Aorta (tissue), 5 donors: Measurements from ENCODE around the gene NFX1. TPM values are rescaled to one million over a fixed set of nuclear protein-coding genes. Genes with fewer than 3 reads are reported as not detected.
A peak's percentile ranks its signal among the peaks of the same experiment; 100 is the strongest.
"Not testable (repeated sequence)": the region's sequence is repeated elsewhere in the genome, so short reads cannot be mapped to it uniquely, and the experiment has no call there.

Source experiments
- ATAC-seq: fragments of 200-7000 bp; cut with Tn5 transposase; one replicate; pipeline ENCODE4 v1.9.1; 2022; ENCODE audit warnings: moderate library complexity; ENCODE audit not compliant: low FRiP score
- DNase-seq, 2 donors: peaks; one replicate each; pipeline ENCODE4 v3.0.0-alpha.2; 2020
- H3K27ac ChIP-seq, 2 donors: one replicate each; pipeline ENCODE4 v1.5.1; 2013; ENCODE audit warnings: low read length in 2 of 2, mild to moderate bottlenecking in 2 of 2, moderate library complexity in 2 of 2, control low read depth in 1 of 2, inconsistent platforms in 1 of 2, low read depth in 1 of 2
- H3K27me3 ChIP-seq, 2 donors: one replicate each; pipeline ENCODE4 v1.6.1; 2013; ENCODE audit warnings: control low read depth in 1 of 2, low read length in 1 of 2, mild to moderate bottlenecking in 1 of 2, moderate library complexity in 1 of 2; ENCODE audit not compliant: insufficient read depth in 2 of 2, control insufficient read depth in 1 of 2
- H3K36me3 ChIP-seq, 2 donors: one replicate each; pipeline ENCODE4 v1.6.1; 2013; ENCODE audit warnings: control low read depth in 1 of 2, low read length in 1 of 2, mild to moderate bottlenecking in 1 of 2; ENCODE audit not compliant: insufficient read depth in 2 of 2, control insufficient read depth in 1 of 2
- H3K4me1 ChIP-seq, 2 donors: one replicate each; pipeline ENCODE4 v1.6.1; 2013; ENCODE audit warnings: low read length in 2 of 2, control low read depth in 1 of 2, mild to moderate bottlenecking in 1 of 2, moderate library complexity in 1 of 2; ENCODE audit not compliant: insufficient read depth in 2 of 2, control insufficient read depth in 1 of 2
- H3K4me3 ChIP-seq, 2 donors: one replicate each; pipeline ENCODE4 v1.5.1; 2013; ENCODE audit warnings: low read length in 2 of 2, control low read depth in 1 of 2, mild to moderate bottlenecking in 1 of 2
- H3K9me3 ChIP-seq: one replicate; pipeline ENCODE4 v1.6.1; 2013; ENCODE audit warnings: mild to moderate bottlenecking, low read length; ENCODE audit not compliant: control insufficient read depth
- WGBS, 2 donors: extraction: QIAGEN DNeasy Blood & Tissue Kit; methylation state at CpG; one replicate each; pipeline ENCODE4 v1.1.7; 2013; 5-methylcytosine and 5-hydroxymethylcytosine counted together
- intact Hi-C, 2 donors: fragments of 100-400 bp; cut with DNase I; formaldehyde crosslinking; loops; one replicate each; pipeline versions ENCODE4 v1.14.2 to v1.15.0; 2022
- polyA plus RNA-seq, 2 donors: library from polyadenylated mRNA; stranded (reverse); fragments of 200-250 nt; gene quantifications; one replicate each; pipeline ENCODE4 v1.2.3, GENCODE V29; 2013
- total RNA-seq, 2 donors: library from RNA; stranded (reverse); fragmentation: NEBNext Ultra II Directional; extraction: Animal tissue kit (Norgen Biotek cat#: 25700); gene quantifications; one replicate each; pipeline ENCODE4 v1.2.1, GENCODE V29; 2021
- donor health status: healthy with polysubstance abuse.
- donor health status: Bipolar disorder and iron deficiency.
- donor health status: DM: no; HTN: no; CAD: no.
- donor health status: DM: no; HTN: no; CAD: no.
- donor health status: DM: yes; HTN: yes; CAD: no.

Gene NFX1
- total and polyA plus RNA-seq, 4 donors, result 21.4 to 38.3 (median 29.7) TPM

GRCh38 chr9:33380390-33381094, 90.2 kb downstream of the NFX1 start:
- no peak overlapping the region for H3K4me3 ChIP-seq
- no peak overlapping the region for H3K27ac ChIP-seq
- no peaks in the 10 kb centered on the region for H3K4me1 ChIP-seq
- H3K9me3 ChIP-seq, result no peaks in the 10 kb centered on the region
- no peaks in the 10 kb centered on the region for H3K36me3 ChIP-seq
- 93% methylated on average over 5 of the region's 5 CpGs for WGBS, 2 donors
- peak in 1 of 2 donors; percentile 33 for DNase-seq
- intact Hi-C loops, result no loop called here
- no peaks in the 10 kb centered on the region for H3K27me3 ChIP-seq
- no peak for ATAC-seq

DNA sequence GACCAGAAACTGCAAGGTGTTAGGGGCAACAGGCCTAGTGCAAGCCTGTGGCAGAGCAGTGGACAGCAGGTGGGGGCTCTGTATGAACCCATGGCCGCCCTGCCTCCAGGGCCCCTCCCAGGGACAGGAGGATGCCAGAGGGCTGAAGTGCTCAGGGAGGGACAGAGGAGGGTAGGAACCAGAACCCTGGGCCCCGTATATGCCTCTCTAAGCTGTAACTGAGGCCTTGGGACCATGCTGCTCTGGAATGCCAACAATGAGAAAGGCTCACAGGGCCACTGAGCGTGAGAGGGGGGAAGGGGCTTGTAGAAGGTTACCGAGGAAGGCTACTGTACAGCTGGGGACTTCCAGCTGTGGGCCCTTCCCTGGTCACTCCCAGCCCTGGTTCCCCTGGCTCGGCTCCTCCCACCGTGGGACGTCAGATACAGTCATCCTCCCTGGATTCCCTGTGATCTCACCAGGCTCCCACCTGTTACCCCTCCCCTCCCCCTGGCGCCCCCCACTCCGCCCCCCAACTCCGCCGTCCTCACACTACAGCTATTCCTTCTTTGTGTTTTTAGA, 91.0 kb downstream of the NFX1 start:
- no peaks in the 10 kb centered on the region for H3K36me3 ChIP-seq
- ATAC-seq (no peak), DNase-seq (peak in 1 of 2 donors; percentile 54)
- no peaks in the 10 kb centered on the region for H3K4me1 ChIP-seq
- no peaks in the 10 kb centered on the region for H3K9me3 ChIP-seq
- no peak overlapping the region for H3K27ac ChIP-seq
- H3K4me3 ChIP-seq, result no peak overlapping the region
- no peaks in the 10 kb centered on the region for H3K27me3 ChIP-seq
- intact Hi-C loops, result no loop called here
- WGBS, 2 donors, result 57 to 65% methylated on average over 11 of the region's 11 CpGs

- H3K27ac ChIP-seq, H3K9me3 ChIP-seq, intact Hi-C loops, H3K27me3 ChIP-seq, H3K4me3 ChIP-seq, H3K4me1 ChIP-seq, H3K36me3 ChIP-seq, ATAC-seq: not testable (repeated sequence)
- WGBS, 2 donors, result 64 to 71% methylated on average over 10 of the region's 10 CpGs
- DNase-seq, result peak in 1 of 2 donors; percentile 23
Observed at GRCh38 chr9:33382397-33382796, 92.1 kb downstream of the NFX1 start.

DNA sequence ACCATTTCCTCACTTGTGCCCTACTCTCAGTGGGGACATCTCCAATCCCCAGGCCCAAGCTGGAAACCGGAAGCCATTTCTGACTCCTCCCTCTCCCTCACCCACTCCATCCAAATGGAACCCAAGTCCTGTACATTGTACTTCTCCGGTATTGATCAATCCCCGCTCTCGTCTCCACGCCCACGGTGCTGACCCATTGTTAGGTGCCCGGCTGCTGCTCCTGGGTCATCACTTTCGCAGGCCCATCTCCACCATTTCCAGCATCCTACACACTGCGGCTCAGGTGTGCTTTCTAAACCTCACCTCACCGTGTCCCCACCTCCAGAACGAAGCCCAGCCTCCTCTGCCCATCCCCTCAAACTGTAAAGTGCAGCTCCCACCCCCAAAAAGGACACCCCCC, 93.1 kb downstream of the NFX1 start:
- H3K4me3 ChIP-seq, ATAC-seq, H3K4me1 ChIP-seq, H3K9me3 ChIP-seq, H3K27me3 ChIP-seq, intact Hi-C loops, H3K27ac ChIP-seq, H3K36me3 ChIP-seq: not testable (repeated sequence)
- peak in 1 of 2 donors; percentile 20 for DNase-seq
- WGBS, 2 donors, result 96% methylated on average over 11 of the region's 11 CpGs

DNA sequence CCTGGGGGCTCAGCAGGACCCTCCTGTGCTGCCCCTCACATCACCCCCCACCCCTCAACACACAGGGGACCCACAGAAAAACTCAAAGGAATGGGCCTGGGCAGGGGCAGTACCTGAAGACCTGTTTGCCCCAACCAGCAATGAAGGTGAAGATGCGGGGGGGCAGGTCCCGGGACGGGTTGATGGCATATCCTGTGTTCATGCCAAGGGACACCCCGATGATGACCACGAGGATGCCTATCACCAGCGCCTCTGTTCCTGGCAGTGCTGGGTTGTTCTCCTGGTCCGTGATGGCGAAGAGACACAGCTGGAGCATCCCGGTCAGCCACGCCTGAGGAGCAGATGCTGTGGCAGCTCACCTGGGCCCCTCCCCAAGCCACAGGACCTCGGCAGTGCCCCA, 95.2 kb downstream of the NFX1 start:
- H3K27me3 ChIP-seq, ATAC-seq, H3K4me1 ChIP-seq, H3K36me3 ChIP-seq, H3K9me3 ChIP-seq, H3K4me3 ChIP-seq, intact Hi-C loops, H3K27ac ChIP-seq: not testable (repeated sequence)
- peak; percentile 18 to 39 for DNase-seq
- WGBS, 2 donors, result 94 to 95% methylated on average over 11 of the region's 11 CpGs

- intact Hi-C loops, result not testable (repeated sequence)
Observed at GRCh38 chr9:33385979-33386640, 95.8 kb downstream of the NFX1 start.

GRCh38 chr9:33386641-33386996, 96.3 kb downstream of the NFX1 start:
- H3K4me3 ChIP-seq, H3K27ac ChIP-seq, intact Hi-C loops, H3K4me1 ChIP-seq, H3K27me3 ChIP-seq, H3K36me3 ChIP-seq, H3K9me3 ChIP-seq, ATAC-seq: not testable (repeated sequence)
- peak in 1 of 2 donors; percentile 32 for DNase-seq
- WGBS, 2 donors, result 91 to 96% methylated on average over 5 to 14 of the region's 14 CpGs

More at GRCh38 chr9:33385979-33386640, 95.8 kb downstream of the NFX1 start:
- H3K4me1 ChIP-seq, H3K27ac ChIP-seq, H3K27me3 ChIP-seq, H3K36me3 ChIP-seq, H3K4me3 ChIP-seq, ATAC-seq, H3K9me3 ChIP-seq: not testable (repeated sequence)
- WGBS, 2 donors, result 92 to 94% methylated on average over 22 to 23 of the region's 23 CpGs
- peak in 1 of 2 donors; percentile 70 for DNase-seq

DNA sequence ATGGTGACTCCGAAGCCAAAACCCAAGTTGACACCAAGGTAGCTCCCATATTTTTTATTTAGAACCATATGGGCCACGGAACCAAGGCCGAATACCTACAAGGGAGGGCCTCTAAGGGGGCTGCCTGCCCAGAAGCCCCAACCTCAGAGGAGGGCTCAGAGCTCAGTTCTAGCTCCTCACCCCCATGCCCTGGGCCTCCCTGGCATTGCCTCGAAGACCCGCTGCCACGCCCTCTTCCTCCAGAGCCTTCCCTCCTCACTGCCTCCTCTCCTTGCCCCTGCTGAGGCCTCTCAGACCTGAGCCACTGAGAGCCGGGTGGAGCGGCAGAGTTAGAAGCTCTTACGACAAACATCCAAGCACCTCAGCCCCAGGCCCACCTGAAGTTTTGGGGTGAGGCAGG, 96.7 kb downstream of the NFX1 start:
- 87 to 93% methylated on average over 9 of the region's 9 CpGs for WGBS, 2 donors
- H3K4me3 ChIP-seq, H3K27ac ChIP-seq, H3K36me3 ChIP-seq, intact Hi-C loops, H3K4me1 ChIP-seq, H3K27me3 ChIP-seq, ATAC-seq, H3K9me3 ChIP-seq: not testable (repeated sequence)
- peak in 1 of 2 donors; percentile 51 for DNase-seq
